ENCODE results near the gene IRF7.

GRCh38 chr11:606245-606644 is 9.5 kb downstream of the IRF7 start:
- TF ChIP-seq CTCF (IDR thresholded peaks at IDR 0.05) (no peak), POLR2A (IDR thresholded peaks at IDR 0.05) (no peak)

Measured in lower leg skin (tissue), 3 donors.